ENCODE data around the gene KLHL41.
"Not testable (repeated sequence)": the region's sequence is repeated elsewhere in the genome, so short reads cannot be mapped to it uniquely, and the experiment has no call there.

KLHL41 gene

DNA sequence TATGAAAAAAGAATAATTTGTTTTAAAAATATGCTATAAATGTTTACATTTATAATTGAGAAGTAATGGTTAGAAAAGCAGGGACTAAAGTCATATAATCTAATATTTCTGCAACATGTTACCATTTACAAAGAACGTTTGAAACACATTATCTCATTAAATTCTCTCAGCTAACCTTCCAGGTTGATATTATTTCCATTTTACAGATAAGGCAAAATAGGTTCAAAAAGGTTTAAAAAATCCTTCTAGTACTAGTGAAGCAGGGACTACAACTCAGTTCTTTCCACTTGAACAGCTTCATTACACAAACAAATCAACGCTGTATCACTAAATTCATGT lies 63.3 kb downstream of the KLHL41 start:
- no peaks in the 10 kb centered on the region for H3K9me3 Mint-ChIP-seq
- peak overlapping the region; percentile 99 for H3K4me3 Mint-ChIP-seq
- peaks cover 10% of the 10 kb centered on the region for H3K36me3 Mint-ChIP-seq (ENCODE audit: low read depth)
- H3K4me1 Mint-ChIP-seq: peaks cover 19% of the 10 kb centered on the region
- H3K27ac Mint-ChIP-seq: peak overlapping the region; percentile 95
- no peak for ATAC-seq
- DNase-seq: no peak
- H3K27me3 Mint-ChIP-seq: no peaks in the 10 kb centered on the region

DNA sequence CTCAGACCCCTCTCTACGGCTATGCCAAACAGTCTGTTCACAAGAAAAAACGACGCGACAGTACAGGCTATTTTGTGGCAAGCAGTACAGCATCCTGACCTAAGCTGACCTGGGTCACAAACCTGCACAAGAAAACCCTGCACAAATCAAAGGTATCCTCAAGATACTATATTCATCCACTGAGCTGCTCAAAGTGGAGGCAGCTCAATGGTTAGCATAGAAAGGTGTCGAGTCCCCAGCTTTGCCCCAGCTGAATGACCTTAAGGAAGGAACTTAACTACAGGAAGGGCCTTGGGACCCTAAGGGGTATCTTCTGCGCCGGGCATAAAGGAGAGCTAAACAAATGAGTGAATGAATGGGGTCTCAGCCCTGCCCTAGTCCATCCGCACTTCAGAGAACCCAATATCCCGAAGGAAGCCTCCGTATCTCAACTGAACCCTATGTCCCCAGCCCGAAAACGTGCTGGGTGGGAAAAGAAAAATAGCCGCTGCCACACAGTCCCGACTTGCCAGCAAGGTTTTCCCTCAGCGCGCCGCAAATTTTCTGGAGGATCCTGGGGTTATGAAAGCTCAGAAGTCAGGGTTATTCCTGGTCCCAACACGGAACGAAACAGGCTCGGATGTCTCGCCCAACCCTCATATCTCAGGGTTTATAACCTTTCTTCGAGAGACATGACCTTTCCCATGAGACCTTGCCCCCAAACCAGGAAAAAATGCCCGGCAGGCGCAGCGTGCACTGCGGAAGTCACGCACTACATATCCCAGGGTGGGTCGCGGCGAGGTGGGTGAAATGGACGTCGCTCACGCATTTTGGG lies 63.9 kb downstream of the KLHL41 start, which contains the start of gene FASTKD1:
TSS of gene FASTKD1 (minus strand) at position 706 of the 814 bp plus-strand sequence. CDS start 1,836 bp downstream, outside the sequence.
- Mint-ChIP-seq H3K36me3 (ENCODE audit: low read depth) (peaks cover 8% of the 10 kb centered on the region), H3K4me1 (peaks cover 19% of the 10 kb centered on the region), H3K9me3 (no peaks in the 10 kb centered on the region), H3K4me3 (peak within 1 kb of the TSS; percentile 99), H3K27me3 (no peaks in the 10 kb centered on the region), H3K27ac (peak within 1 kb of the TSS; percentile 95)
- ATAC-seq: peak; percentile 100
- peak; percentile 88 for DNase-seq

DNA sequence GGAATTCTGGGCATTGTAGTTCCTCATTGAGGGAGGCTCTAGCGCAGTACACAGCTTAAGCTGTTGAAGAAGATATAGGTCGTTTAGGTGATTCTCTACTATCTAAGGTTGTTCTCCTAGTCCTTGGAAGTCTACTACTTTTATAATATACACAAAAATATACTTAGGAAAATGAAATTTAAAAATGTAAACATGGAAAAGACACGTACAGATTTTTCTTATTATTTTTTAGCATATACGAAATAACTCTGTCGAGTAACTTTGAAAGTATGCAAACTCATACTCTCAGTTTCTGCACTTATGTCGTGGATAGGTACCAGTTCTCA lies 64.4 kb downstream of the KLHL41 start:
- Mint-ChIP-seq H3K4me3 (peak overlapping the region; percentile 99), H3K4me1 (peaks cover 19% of the 10 kb centered on the region), H3K27ac (peak overlapping the region; percentile 95), H3K27me3 (no peaks in the 10 kb centered on the region), H3K36me3 (ENCODE audit: low read depth) (peaks cover 8% of the 10 kb centered on the region), H3K9me3 (no peaks in the 10 kb centered on the region)
- DNase-seq (no peak), ATAC-seq (no peak)

DNA sequence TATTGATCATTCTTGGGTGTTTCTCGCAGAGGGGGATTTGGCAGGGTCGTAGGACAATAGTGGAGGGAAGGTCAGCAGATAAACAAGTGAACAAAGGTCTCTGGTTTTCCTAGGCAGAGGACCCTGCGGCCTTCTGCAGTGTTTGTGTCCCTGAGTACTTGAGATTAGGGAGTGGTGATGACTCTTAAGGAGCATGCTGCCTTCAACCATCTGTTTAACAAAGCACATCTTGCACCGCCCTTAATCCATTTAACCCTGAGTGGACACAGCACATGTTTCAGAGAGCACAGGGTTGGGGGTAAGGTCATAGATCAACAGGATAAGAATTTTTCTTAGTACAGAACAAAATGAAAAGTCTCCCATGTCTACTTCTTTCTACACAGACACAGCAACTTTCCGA lies 65.0 kb downstream of the KLHL41 start:
- not testable (repeated sequence) for H3K4me3 Mint-ChIP-seq; ATAC-seq; H3K27ac Mint-ChIP-seq; H3K36me3 Mint-ChIP-seq (ENCODE audit: low read depth); H3K27me3 Mint-ChIP-seq; DNase-seq; H3K9me3 Mint-ChIP-seq
- peaks cover 19% of the 10 kb centered on the region for H3K4me1 Mint-ChIP-seq

DNA sequence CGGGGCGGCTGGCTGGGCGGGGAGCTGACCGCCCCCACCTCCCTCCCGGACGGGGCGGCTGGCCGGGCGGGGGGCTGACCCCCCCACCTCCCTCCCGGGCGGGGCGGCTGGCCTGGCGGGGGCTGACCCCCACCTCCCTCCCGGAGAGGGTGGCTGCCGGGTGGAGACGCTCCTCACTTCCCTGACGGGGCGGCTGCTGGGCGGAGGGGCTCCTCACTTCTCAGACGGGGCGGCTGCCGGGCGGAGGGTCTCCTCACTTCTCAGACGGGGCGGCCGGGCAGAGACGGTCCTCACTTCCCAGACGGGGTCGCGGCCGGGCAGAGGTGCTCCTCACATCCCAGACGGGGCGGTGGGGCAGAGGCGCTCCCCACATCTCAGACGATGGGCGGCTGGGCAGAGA lies 65.8 kb downstream of the KLHL41 start:
- ATAC-seq, H3K27ac Mint-ChIP-seq: not testable (repeated sequence)

More for the DNA sequence above, 65.8 kb downstream of the KLHL41 start:
- not testable (repeated sequence) for H3K4me3 Mint-ChIP-seq; H3K27me3 Mint-ChIP-seq; H3K9me3 Mint-ChIP-seq; DNase-seq; H3K36me3 Mint-ChIP-seq (ENCODE audit: low read depth)
- peaks cover 17% of the 10 kb centered on the region for H3K4me1 Mint-ChIP-seq

Measured in activated naive CD8-positive, alpha-beta T cell treated with anti-CD3 and anti-CD28 coated beads, Interleukin-2, amount 50 U/mL, for 24 hours (primary cell).